Panc1 (cell line): ENCODE measurements around the gene LMO3. TPM values are rescaled to one million over a fixed set of nuclear protein-coding genes. Genes with fewer than 3 reads are reported as not detected.

Experiments used
- ATAC-seq: fragments of 200-7000 bp; cut with Tn5 transposase; 2 replicates; pipeline ENCODE4 v1.9.1; 2020; ENCODE audit warnings: mild to moderate bottlenecking, moderate library complexity
- BruUV-seq: library from RNA; stranded (reverse); fragments of 400-500 nt; replicated peaks from 2 replicates; lab custom pipeline; 2021; lab: Mats Ljungman, UMichigan
- CTCF ChIA-PET: fragments of 300-600 bp; sonication (Branson Sonifier 250); formaldehyde crosslinking; loops from one replicate; lab custom pipeline; 2022; ENCODE audit warnings: antibody characterized with exemption; lab: Charles Lee
- POLR2A ChIA-PET: fragments of 300-600 bp; sonication (Branson Sonifier 250); formaldehyde crosslinking; loops from one replicate; lab custom pipeline; 2022; ENCODE audit warnings: antibody characterized with exemption; lab: Charles Lee
- DNase-seq: peaks from one replicate; pipeline ENCODE4 v3.0.0-alpha.2; 2010; ENCODE audit warnings: low read depth, low spot score
- H3K27ac ChIP-seq: 2 replicates; pipeline ENCODE4 v1.5.1; 2011; ENCODE audit warnings: mild to moderate bottlenecking, low read length, inconsistent platforms
- H3K27me3 ChIP-seq: fragments of 200-500 bp; sonication (Bioruptor generic); 2 replicates; pipeline ENCODE4 v1.6.0; 2014; ENCODE audit warnings: low read length, inconsistent platforms; ENCODE audit not compliant: control insufficient read depth, insufficient read depth
- H3K36me3 ChIP-seq: fragments of 200-500 bp; sonication (Bioruptor generic); 2 replicates; pipeline ENCODE4 v1.5.1; 2014; ENCODE audit warnings: inconsistent platforms, mild to moderate bottlenecking, low read length, moderate library complexity; ENCODE audit not compliant: control insufficient read depth, insufficient read depth
- H3K4me1 ChIP-seq: 2 replicates; pipeline ENCODE4 v1.5.1; 2011; ENCODE audit warnings: inconsistent platforms, mild to moderate bottlenecking, low read length, moderate library complexity; ENCODE audit not compliant: control insufficient read depth, insufficient read depth
- H3K4me3 ChIP-seq, 2 experiments: 2 replicates each; pipeline ENCODE4 v1.5.1; 2011 to 2012; ENCODE audit warnings: low read depth in 2 of 2, low read length in 2 of 2, mild to moderate bottlenecking in 2 of 2, inconsistent platforms in 1 of 2, moderate library complexity in 1 of 2
- H3K9me3 ChIP-seq: fragments of 200-500 bp; sonication (Bioruptor generic); 2 replicates; pipeline ENCODE4 v1.5.1; 2014; ENCODE audit warnings: low read depth, mild to moderate bottlenecking, inconsistent platforms, low read length, moderate library complexity; ENCODE audit not compliant: control insufficient read depth, insufficient read depth
- POLR2AphosphoS5 ChIP-seq: IDR thresholded peaks from 2 replicates; pipeline ENCODE4 v1.6.1; 2012; ENCODE audit warnings: mild to moderate bottlenecking, low read depth, low read length, moderate library complexity
- SIN3A ChIP-seq: IDR thresholded peaks from 2 replicates; pipeline ENCODE4 v1.6.1; 2012; ENCODE audit warnings: low read depth, mild to moderate bottlenecking, low read length, moderate library complexity, borderline replicate concordance; ENCODE audit not compliant: insufficient read depth
- TCF7L2 ChIP-seq: IDR thresholded peaks from 2 replicates; pipeline ENCODE4 v1.6.1; 2011; ENCODE audit warnings: mild to moderate bottlenecking, low read depth, low read length, inconsistent platforms
- in situ Hi-C: cut with HindIII; loops from 2 replicates; pipeline ENCODE4 v1.10.0; 2016; ENCODE audit warnings: low sequenced_read_pairs, low pct_unique_long_range_greater_than_20kb
- intact Hi-C: fragments of 100-400 bp; cut with micrococcal nuclease; formaldehyde crosslinking; loops from one replicate; pipeline ENCODE4 v1.10.0; 2022; ENCODE audit not compliant: unreplicated experiment
- total RNA-seq: library from RNA; stranded (reverse); gene quantifications from one replicate; pipeline ENCODE4 v1.2.1, GENCODE V29; 2021; ENCODE audit not compliant: unreplicated experiment
- TF ChIP-seq, protein P1 (sequence below): fragments of 450-650 bp; IDR thresholded peaks from 2 replicates; pipeline ENCODE4 v1.5.1; 2017; ENCODE audit warnings: mild to moderate bottlenecking
- TF ChIP-seq, protein P2 (sequence below), 2 experiments: IDR thresholded peaks; 2 replicates each; pipeline ENCODE4 v1.6.1; 2011 to 2012; ENCODE audit warnings: low read depth in 2 of 2, control low read depth in 1 of 2, low read length in 1 of 2, mild to moderate bottlenecking in 1 of 2, moderate library complexity in 1 of 2; ENCODE audit not compliant: insufficient read depth in 1 of 2

Gene LMO3
- total RNA-seq, 1 experiment from 2014 or later = 0.51 TPM

GRCh38 chr12:16606991-16607390 is 1.0 kb upstream of the LMO3 start:
- Histone ChIP-seq H3K9me3 (no peaks in the 10 kb centered on the region), H3K27me3 (no peaks in the 10 kb centered on the region), H3K27ac (no peak overlapping the region), H3K4me1 (no peaks in the 10 kb centered on the region), H3K4me3 (no peak overlapping the region), H3K36me3 (no peaks in the 10 kb centered on the region)
- BruUV-seq = no TSS peak
- ChIA-PET POLR2A (no interaction called here), CTCF (no interaction called here)
- TF ChIP-seq POLR2AphosphoS5 (no peak), SIN3A (no peak), TCF7L2 (no peak)
- TF ChIP-seq, protein P1, sequence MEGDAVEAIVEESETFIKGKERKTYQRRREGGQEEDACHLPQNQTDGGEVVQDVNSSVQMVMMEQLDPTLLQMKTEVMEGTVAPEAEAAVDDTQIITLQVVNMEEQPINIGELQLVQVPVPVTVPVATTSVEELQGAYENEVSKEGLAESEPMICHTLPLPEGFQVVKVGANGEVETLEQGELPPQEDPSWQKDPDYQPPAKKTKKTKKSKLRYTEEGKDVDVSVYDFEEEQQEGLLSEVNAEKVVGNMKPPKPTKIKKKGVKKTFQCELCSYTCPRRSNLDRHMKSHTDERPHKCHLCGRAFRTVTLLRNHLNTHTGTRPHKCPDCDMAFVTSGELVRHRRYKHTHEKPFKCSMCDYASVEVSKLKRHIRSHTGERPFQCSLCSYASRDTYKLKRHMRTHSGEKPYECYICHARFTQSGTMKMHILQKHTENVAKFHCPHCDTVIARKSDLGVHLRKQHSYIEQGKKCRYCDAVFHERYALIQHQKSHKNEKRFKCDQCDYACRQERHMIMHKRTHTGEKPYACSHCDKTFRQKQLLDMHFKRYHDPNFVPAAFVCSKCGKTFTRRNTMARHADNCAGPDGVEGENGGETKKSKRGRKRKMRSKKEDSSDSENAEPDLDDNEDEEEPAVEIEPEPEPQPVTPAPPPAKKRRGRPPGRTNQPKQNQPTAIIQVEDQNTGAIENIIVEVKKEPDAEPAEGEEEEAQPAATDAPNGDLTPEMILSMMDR = no peak
- TF ChIP-seq, protein P2, sequence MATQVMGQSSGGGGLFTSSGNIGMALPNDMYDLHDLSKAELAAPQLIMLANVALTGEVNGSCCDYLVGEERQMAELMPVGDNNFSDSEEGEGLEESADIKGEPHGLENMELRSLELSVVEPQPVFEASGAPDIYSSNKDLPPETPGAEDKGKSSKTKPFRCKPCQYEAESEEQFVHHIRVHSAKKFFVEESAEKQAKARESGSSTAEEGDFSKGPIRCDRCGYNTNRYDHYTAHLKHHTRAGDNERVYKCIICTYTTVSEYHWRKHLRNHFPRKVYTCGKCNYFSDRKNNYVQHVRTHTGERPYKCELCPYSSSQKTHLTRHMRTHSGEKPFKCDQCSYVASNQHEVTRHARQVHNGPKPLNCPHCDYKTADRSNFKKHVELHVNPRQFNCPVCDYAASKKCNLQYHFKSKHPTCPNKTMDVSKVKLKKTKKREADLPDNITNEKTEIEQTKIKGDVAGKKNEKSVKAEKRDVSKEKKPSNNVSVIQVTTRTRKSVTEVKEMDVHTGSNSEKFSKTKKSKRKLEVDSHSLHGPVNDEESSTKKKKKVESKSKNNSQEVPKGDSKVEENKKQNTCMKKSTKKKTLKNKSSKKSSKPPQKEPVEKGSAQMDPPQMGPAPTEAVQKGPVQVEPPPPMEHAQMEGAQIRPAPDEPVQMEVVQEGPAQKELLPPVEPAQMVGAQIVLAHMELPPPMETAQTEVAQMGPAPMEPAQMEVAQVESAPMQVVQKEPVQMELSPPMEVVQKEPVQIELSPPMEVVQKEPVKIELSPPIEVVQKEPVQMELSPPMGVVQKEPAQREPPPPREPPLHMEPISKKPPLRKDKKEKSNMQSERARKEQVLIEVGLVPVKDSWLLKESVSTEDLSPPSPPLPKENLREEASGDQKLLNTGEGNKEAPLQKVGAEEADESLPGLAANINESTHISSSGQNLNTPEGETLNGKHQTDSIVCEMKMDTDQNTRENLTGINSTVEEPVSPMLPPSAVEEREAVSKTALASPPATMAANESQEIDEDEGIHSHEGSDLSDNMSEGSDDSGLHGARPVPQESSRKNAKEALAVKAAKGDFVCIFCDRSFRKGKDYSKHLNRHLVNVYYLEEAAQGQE (IDR thresholded peaks at IDR 0.05; ENCODE audit: insufficient read depth in 1 of 2, low read depth in 2 of 2, low read length in 1 of 2) = no peak
- ATAC-seq (no peak), DNase-seq (no peak)
- in situ Hi-C loops = no loop called here
- intact Hi-C loops = no loop called here

GRCh38 chr12:16606201-16606849 is 363 bp upstream of the LMO3 start:
- H3K4me3 ChIP-seq = peak overlapping the region; percentile 36 to 53
- H3K36me3 ChIP-seq = no peaks in the 10 kb centered on the region
- ATAC-seq (peak; percentile 68), DNase-seq (no peak)
- CTCF ChIA-PET = no interaction called here
- intact Hi-C loops (no loop called here), in situ Hi-C loops (no loop called here)
- no peak for TF ChIP-seq TCF7L2
- TF ChIP-seq, protein P2 (IDR thresholded peaks at IDR 0.05; ENCODE audit: insufficient read depth in 1 of 2, low read depth in 2 of 2, low read length in 1 of 2) = no peak
- no peak for TF ChIP-seq POLR2AphosphoS5
- no peak for TF ChIP-seq SIN3A
- TF ChIP-seq, protein P1 = no peak
- H3K4me1 ChIP-seq = no peaks in the 10 kb centered on the region
- H3K9me3 ChIP-seq = no peaks in the 10 kb centered on the region
- POLR2A ChIA-PET = no interaction called here
- no peak overlapping the region for H3K27ac ChIP-seq
- H3K27me3 ChIP-seq = no peaks in the 10 kb centered on the region
- BruUV-seq = no TSS peak
